NCI-H82 treated with DMSO at 0.1 percent for 48 hours (cell line): ENCODE data around the gene AGT.

Experiments used
- DNase-seq: peaks from one replicate; lab custom pipeline; 2025; ENCODE audit not compliant: unreplicated experiment; lab: John Stamatoyannopoulos, UW

The AGT gene

GRCh38 chr1:230713915-230714764 lies at the start of gene AGT:
TSS of gene AGT (minus strand) at chr1:230714122. CDS start at chr1:230710823, 3,299 bp downstream.
- no peak for DNase-seq

- DNase-seq = no peak
These were observed 47.7 kb upstream of the AGT start for GRCh38 chr1:230761443-230762167.

- no peak for DNase-seq
These were observed 46.5 kb upstream of the AGT start for GRCh38 chr1:230760360-230760827.

- no peak for DNase-seq
These were observed 45.6 kb upstream of the AGT start for GRCh38 chr1:230759369-230760065.

- peak; percentile 21 for DNase-seq
These were observed 44.9 kb upstream of the AGT start for GRCh38 chr1:230758709-230759368.

GRCh38 chr1:230757856-230758708 lies 44.2 kb upstream of the AGT start:
- no peak for DNase-seq

- no peak for DNase-seq
These were observed 40.9 kb upstream of the AGT start for GRCh38 chr1:230754796-230755195.

- no peak for DNase-seq
These were observed 39.8 kb upstream of the AGT start for GRCh38 chr1:230753586-230754251.

GRCh38 chr1:230753191-230753585 lies 39.3 kb upstream of the AGT start:
- DNase-seq = no peak

- DNase-seq = no peak
These were observed 38.5 kb upstream of the AGT start for GRCh38 chr1:230752407-230752806.

- no peak for DNase-seq
These were observed 37.2 kb upstream of the AGT start for GRCh38 chr1:230750986-230751625.

- no peak for DNase-seq
These were observed 36.7 kb upstream of the AGT start for GRCh38 chr1:230750576-230750975.

GRCh38 chr1:230749635-230750034 lies 35.7 kb upstream of the AGT start:
- DNase-seq = no peak

- no peak for DNase-seq
These were observed 35.2 kb upstream of the AGT start for GRCh38 chr1:230749150-230749549.

GRCh38 chr1:230747890-230748800 lies 34.2 kb upstream of the AGT start:
- no peak for DNase-seq

GRCh38 chr1:230747127-230747730 lies 33.3 kb upstream of the AGT start, which contains the start of gene CAPN9:
TSS of gene CAPN9 (plus strand) at chr1:230747388. CDS start at chr1:230747497, 109 bp downstream.
- DNase-seq = no peak

- no peak for DNase-seq
These were observed 32.7 kb upstream of the AGT start for GRCh38 chr1:230746617-230747016.
